ENCODE measurements around the gene PACSIN2.
A peak's percentile ranks its signal among the peaks of the same experiment; 100 is the strongest.
"Not testable (repeated sequence)": the region's sequence is repeated elsewhere in the genome, so short reads cannot be mapped to it uniquely, and the experiment has no call there.

Gene PACSIN2

GRCh38 chr22:43009444-43009843 lies 5.5 kb downstream of the PACSIN2 start:
- DNase-seq (ENCODE audit: low spot score) = peak; percentile 3

GRCh38 chr22:43008921-43009320 lies 6.0 kb downstream of the PACSIN2 start:
- peak; percentile 2 for DNase-seq (ENCODE audit: low spot score)

- DNase-seq (ENCODE audit: low spot score) = peak; percentile 45
Measured at GRCh38 chr22:43008509-43008908, 6.4 kb downstream of the PACSIN2 start.

- peak; percentile 64 for DNase-seq (ENCODE audit: low spot score)
Measured at GRCh38 chr22:43007519-43008102, 7.3 kb downstream of the PACSIN2 start.

GRCh38 chr22:43006753-43007152 lies 8.2 kb downstream of the PACSIN2 start:
- DNase-seq (ENCODE audit: low spot score) = no peak

- no peak for DNase-seq (ENCODE audit: low spot score)
Measured at GRCh38 chr22:43006016-43006505, 8.9 kb downstream of the PACSIN2 start.

- DNase-seq (ENCODE audit: low spot score) = peak; percentile 6
Measured at GRCh38 chr22:43005106-43005505, 9.8 kb downstream of the PACSIN2 start.

GRCh38 chr22:43004362-43005035 lies 10.4 kb downstream of the PACSIN2 start:
- peak; percentile 79 for DNase-seq (ENCODE audit: low spot score)

GRCh38 chr22:43002202-43002586 lies 12.8 kb downstream of the PACSIN2 start:
- DNase-seq (ENCODE audit: low spot score) = peak; percentile 16

GRCh38 chr22:43001271-43002201 lies 13.4 kb downstream of the PACSIN2 start:
- DNase-seq (ENCODE audit: low spot score) = no peak

- DNase-seq (ENCODE audit: low spot score) = no peak
Measured at GRCh38 chr22:43000441-43001175, 14.3 kb downstream of the PACSIN2 start.

GRCh38 chr22:42997582-42998090 lies 17.3 kb downstream of the PACSIN2 start:
- DNase-seq (ENCODE audit: low spot score) = no peak

- no peak for DNase-seq (ENCODE audit: low spot score)
Measured at GRCh38 chr22:42996646-42997365, 18.1 kb downstream of the PACSIN2 start.

- DNase-seq (ENCODE audit: low spot score) = not testable (repeated sequence)
Measured at GRCh38 chr22:42995654-42996053, 19.3 kb downstream of the PACSIN2 start.

GRCh38 chr22:42994917-42995562 lies 19.9 kb downstream of the PACSIN2 start:
- peak; percentile 78 for DNase-seq (ENCODE audit: low spot score)

- DNase-seq (ENCODE audit: low spot score) = no peak
Measured at GRCh38 chr22:42994276-42994916, 20.6 kb downstream of the PACSIN2 start.

GRCh38 chr22:42993651-42994275 lies 21.2 kb downstream of the PACSIN2 start:
- peak; percentile 66 for DNase-seq (ENCODE audit: low spot score)

- no peak for DNase-seq (ENCODE audit: low spot score)
Measured at GRCh38 chr22:42992886-42993479, 22.0 kb downstream of the PACSIN2 start.

- DNase-seq (ENCODE audit: low spot score) = no peak
Measured at GRCh38 chr22:42992092-42992491, 22.9 kb downstream of the PACSIN2 start.
